ENCODE measurements around the gene THAP12. TPM values are rescaled to one million over a fixed set of nuclear protein-coding genes. Genes with fewer than 3 reads are reported as not detected.
"Not testable (repeated sequence)": the region's sequence is repeated elsewhere in the genome, so short reads cannot be mapped to it uniquely, and the experiment has no call there.

Gene THAP12
- total RNA-seq, 4 donors from 2014 or later: 12.0 to 104 (median 55.6) TPM

DNA sequence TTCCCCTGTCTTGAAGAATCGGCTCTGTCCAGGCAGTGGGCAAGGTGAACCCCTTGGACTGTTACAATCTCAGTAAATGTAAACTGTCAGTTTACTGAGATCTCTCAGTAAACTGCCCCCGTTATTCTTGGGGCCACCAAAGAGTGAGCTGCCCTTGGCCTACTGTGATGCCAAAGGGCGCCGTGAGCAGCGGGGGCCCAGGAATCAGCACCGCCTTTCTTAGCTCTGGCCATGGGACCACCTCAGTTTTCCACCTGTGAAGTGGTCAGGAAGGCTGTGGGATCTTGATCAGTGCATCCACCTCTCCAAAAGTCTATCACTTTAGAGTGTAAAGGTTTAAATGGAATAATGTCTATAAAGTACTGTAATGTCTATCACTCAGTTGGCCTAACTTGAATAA is 57.1 kb downstream of the THAP12 start:
- Histone ChIP-seq H3K9me3 (no peaks in the 10 kb centered on the region), H3K36me3 (no peaks in the 10 kb centered on the region), H3K27ac (no peak overlapping the region), H3K27me3 (peaks cover 0 to 9% of the 10 kb centered on the region in 2 donors), H3K4me1 (peaks cover 0 to 5% of the 10 kb centered on the region in 2 donors), H3K4me3 (no peak overlapping the region)
- no peak for TF ChIP-seq POLR2A (IDR thresholded peaks at IDR 0.05)
- TF ChIP-seq, protein P1, sequence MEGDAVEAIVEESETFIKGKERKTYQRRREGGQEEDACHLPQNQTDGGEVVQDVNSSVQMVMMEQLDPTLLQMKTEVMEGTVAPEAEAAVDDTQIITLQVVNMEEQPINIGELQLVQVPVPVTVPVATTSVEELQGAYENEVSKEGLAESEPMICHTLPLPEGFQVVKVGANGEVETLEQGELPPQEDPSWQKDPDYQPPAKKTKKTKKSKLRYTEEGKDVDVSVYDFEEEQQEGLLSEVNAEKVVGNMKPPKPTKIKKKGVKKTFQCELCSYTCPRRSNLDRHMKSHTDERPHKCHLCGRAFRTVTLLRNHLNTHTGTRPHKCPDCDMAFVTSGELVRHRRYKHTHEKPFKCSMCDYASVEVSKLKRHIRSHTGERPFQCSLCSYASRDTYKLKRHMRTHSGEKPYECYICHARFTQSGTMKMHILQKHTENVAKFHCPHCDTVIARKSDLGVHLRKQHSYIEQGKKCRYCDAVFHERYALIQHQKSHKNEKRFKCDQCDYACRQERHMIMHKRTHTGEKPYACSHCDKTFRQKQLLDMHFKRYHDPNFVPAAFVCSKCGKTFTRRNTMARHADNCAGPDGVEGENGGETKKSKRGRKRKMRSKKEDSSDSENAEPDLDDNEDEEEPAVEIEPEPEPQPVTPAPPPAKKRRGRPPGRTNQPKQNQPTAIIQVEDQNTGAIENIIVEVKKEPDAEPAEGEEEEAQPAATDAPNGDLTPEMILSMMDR (IDR thresholded peaks at IDR 0.05): no peak
- no peak for DNase-seq
- intact Hi-C loops (cut with DNase I; ENCODE audit: low total_unique reads): loop anchor here (5.0 kb wide), 1 partner anchor 427 kb away; no protein-coding TSS in a partner anchor

DNA sequence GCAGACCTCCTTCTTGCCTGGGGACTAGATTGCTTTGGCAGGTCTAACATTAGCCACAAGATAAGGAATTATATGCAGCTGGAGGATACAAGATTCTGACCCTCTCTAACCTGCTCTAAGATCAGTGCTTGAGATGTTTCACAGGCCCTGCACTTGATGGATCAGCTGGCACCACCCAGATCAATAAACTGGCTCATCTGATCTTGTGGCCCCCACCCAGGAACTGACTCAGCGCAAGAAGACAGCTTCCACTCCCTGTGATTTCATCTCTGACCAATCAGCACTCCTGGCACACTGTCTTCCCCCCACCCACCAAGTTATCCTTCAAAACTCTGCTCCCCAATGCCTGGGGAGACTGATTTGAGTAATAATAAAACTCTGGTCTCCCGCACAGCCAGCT is 57.6 kb downstream of the THAP12 start:
- intact Hi-C loops (cut with DNase I; ENCODE audit: low total_unique reads): loop anchor here (5.0 kb wide), 1 partner anchor 426 kb away; no protein-coding TSS in a partner anchor
- not testable (repeated sequence) for H3K9me3 ChIP-seq, DNase-seq, H3K4me1 ChIP-seq, H3K27ac ChIP-seq, H3K27me3 ChIP-seq, H3K36me3 ChIP-seq, H3K4me3 ChIP-seq

DNA sequence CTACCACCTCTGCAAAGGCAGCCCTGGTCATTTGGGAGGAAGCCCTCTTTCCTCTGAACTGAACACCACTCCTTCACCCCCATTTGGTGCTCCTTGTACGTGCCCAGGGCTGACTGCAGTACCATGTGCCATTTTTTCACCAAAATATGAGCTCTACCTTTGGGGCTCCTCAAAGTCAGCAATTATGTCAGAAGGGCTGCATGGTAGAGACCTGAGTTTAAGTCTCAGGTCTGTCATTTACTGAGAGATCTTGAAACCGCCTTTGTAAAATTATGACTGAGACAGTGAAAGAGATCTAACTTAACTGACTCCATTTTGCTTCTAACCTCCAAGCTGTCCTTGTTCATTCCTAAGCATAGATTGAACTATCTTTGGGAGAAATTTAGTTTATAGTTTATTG is 58.0 kb downstream of the THAP12 start:
- TF ChIP-seq, protein P1 (IDR thresholded peaks at IDR 0.05): no peak
- no peak for TF ChIP-seq POLR2A (IDR thresholded peaks at IDR 0.05)
- DNase-seq: no peak

DNA sequence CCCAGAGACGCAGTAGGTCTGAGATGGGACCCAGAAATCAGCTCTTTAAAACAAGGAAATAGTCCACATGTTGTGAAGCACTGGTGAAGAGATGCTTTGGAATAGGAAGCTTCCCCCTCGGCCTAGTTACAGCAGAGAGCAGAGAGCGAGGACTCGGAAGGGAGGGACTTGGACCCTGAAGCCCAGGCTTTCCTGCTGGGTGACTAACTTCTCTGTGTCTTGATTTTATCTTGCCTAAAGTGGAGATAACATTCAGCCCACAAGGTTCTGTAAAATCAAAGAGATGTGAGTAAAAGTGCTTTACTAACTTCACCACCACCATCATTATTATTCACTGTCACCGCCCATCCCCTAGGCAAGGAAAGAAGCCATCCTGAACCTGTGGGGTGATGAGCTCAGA is 58.4 kb downstream of the THAP12 start:
- Histone ChIP-seq H3K4me1 (peaks cover 0 to 5% of the 10 kb centered on the region in 2 donors), H3K36me3 (no peaks in the 10 kb centered on the region), H3K27me3 (peaks cover 0 to 9% of the 10 kb centered on the region in 2 donors), H3K4me3 (no peak overlapping the region), H3K27ac (no peak overlapping the region), H3K9me3 (no peaks in the 10 kb centered on the region)
- no peak for TF ChIP-seq POLR2A (IDR thresholded peaks at IDR 0.05)
- TF ChIP-seq, protein P1 (IDR thresholded peaks at IDR 0.05): no peak
- DNase-seq: no peak
- intact Hi-C loops (cut with DNase I; ENCODE audit: low total_unique reads): loop anchor here (5.0 kb wide), 1 partner anchor 425 kb away; no protein-coding TSS in a partner anchor

More for the DNA sequence above, 58.0 kb downstream of the THAP12 start:
- peaks cover 0 to 9% of the 10 kb centered on the region in 2 donors for H3K27me3 ChIP-seq
- intact Hi-C loops (cut with DNase I; ENCODE audit: low total_unique reads): loop anchor here (5.0 kb wide), 1 partner anchor 426 kb away; no protein-coding TSS in a partner anchor
- H3K4me1 ChIP-seq: peaks cover 0 to 5% of the 10 kb centered on the region in 2 donors
- H3K36me3 ChIP-seq: no peaks in the 10 kb centered on the region
- H3K9me3 ChIP-seq: no peaks in the 10 kb centered on the region
- no peak overlapping the region for H3K4me3 ChIP-seq
- H3K27ac ChIP-seq: no peak overlapping the region

DNA sequence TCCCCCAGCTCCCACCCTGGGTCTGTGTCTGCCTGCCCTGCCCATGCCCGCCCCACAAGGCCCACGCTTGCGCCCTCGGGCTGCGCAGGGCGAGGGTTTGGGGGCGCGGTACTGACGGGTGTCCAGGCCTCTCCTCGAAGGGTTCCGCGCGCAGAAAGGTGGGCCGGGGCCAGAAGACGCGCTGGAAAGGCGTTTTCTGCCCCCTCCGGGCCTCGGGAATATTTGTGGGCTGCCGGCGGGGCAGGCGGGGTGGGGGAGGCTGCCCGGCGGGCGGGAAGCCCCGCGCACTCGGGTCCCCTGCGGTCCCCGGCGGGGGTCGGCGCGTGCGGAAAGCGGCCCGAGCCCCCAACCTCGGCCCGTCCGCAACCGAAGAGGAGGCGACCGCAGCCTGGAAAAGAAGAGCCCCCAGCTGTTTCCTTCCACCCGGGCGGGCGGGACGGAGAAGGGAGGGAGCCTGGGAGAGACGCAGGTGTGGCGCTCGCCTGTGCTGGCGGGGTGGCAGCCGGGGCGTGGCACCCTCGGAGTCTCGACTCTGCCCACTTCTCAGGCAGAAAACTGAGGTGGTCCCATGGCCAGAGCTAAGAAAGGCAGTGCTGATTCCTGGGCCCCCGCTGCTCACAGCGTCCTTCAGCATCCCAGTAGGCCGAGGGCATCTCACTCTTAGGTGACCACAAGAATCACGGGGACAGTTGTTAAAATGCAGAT is 59.0 kb downstream of the THAP12 start:
- TF ChIP-seq, protein P1 (IDR thresholded peaks at IDR 0.05): no peak
- no peak for TF ChIP-seq POLR2A (IDR thresholded peaks at IDR 0.05)
- H3K36me3 ChIP-seq: no peaks in the 10 kb centered on the region
- H3K27ac ChIP-seq: no peak overlapping the region
- H3K27me3 ChIP-seq: peaks cover 0 to 9% of the 10 kb centered on the region in 2 donors
- H3K4me3 ChIP-seq: no peak overlapping the region
- intact Hi-C loops (cut with DNase I; ENCODE audit: low total_unique reads): loop anchor here (5.0 kb wide), 1 partner anchor 425 kb away; no protein-coding TSS in a partner anchor
- H3K9me3 ChIP-seq: no peaks in the 10 kb centered on the region
- DNase-seq: no peak
- H3K4me1 ChIP-seq: peaks cover 0 to 5% of the 10 kb centered on the region in 2 donors
